Activated T-cell treated with anti-CD3 and anti-CD28 coated beads, Interleukin-2, amount 50 U/mL, for 72 hours (primary cell): ENCODE measurements around the gene CAMTA1. TPM values are rescaled to one million over a fixed set of nuclear protein-coding genes. Genes with fewer than 3 reads are reported as not detected.
"Not testable (repeated sequence)": the region's sequence is repeated elsewhere in the genome, so short reads cannot be mapped to it uniquely, and the experiment has no call there.

ENCODE experiments used
- ATAC-seq, 2 donors: fragments of 150-1000 bp; cut with Tn5 transposase; replicated peaks in 1 of 2; 2 replicates each; pipeline ENCODE4 v1.10.0; 2021; ENCODE audit warnings: moderate library complexity in 2 of 2, mild to moderate bottlenecking in 1 of 2
- DNase-seq, 2 donors: peaks; one replicate each; pipeline ENCODE4 v3.0.0; 2021 to 2022; ENCODE audit warnings: mixed read lengths in 1 of 2
- H3K27ac Mint-ChIP-seq: one replicate; pipeline ENCODE4 v1.8.0; 2022; ENCODE audit warnings: mild to moderate bottlenecking, moderate library complexity, mixed read lengths
- H3K27me3 Mint-ChIP-seq: one replicate; pipeline ENCODE4 v1.8.0; 2022; ENCODE audit warnings: low read depth, mixed read lengths
- H3K36me3 Mint-ChIP-seq, 2 donors: one replicate each; pipeline ENCODE4 v1.8.0; 2022; ENCODE audit warnings: mixed read lengths in 2 of 2, mild to moderate bottlenecking in 1 of 2; ENCODE audit not compliant: insufficient read depth in 2 of 2
- H3K4me1 Mint-ChIP-seq: one replicate; pipeline ENCODE4 v1.8.0; 2022; ENCODE audit warnings: low read depth, mixed read lengths
- H3K4me3 Mint-ChIP-seq, 2 donors: one replicate each; pipeline ENCODE4 v1.8.0; 2022; ENCODE audit warnings: mild to moderate bottlenecking in 2 of 2, mixed read lengths in 2 of 2, moderate library complexity in 2 of 2
- H3K9me3 Mint-ChIP-seq, 2 donors: one replicate each; pipeline ENCODE4 v1.8.0; 2022; ENCODE audit warnings: mixed read lengths in 2 of 2
- total RNA-seq, 2 donors: library from RNA; stranded (reverse); gene quantifications; one replicate each; pipeline ENCODE4 v1.2.3, GENCODE V29; 2022

The CAMTA1 gene
- total RNA-seq, 2 donors from 2014 or later: 47.8 to 63.3 TPM

DNA sequence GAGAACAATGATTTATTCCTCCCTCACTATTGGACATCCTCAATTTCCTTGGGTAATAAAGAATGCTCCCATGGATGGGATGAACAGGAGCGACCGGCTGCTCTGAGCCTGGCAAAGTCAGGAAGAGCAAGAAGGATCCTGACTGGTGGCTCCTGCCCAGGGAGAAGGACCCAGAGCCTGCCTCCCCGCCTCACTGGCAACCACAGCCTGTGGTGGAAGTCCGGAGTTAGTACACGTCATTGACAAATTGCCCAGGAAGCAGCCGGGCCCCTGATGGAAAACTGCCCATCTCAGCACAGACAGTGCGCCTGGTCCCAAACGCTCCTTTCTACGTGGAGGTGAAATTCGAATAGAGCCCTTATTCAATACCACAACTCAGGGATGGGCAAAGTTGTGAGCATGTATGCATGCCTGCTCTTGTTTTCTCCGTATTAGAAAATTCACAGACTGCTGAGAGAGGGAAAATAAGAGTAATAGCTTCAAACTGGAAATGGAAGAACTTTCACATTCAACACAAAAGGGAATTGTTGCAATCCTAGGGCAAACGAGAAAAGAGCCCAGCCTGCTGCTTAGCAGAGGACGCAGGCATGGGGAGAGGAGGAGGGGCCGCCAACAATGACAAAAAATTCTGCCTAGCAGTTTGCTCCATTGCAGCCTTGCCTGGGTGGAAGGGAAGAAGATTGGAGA lies 588.8 kb downstream of the CAMTA1 start:
- H3K36me3 Mint-ChIP-seq: no peaks in the 10 kb centered on the region
- ATAC-seq (no peak), DNase-seq (no peak)
- no peak overlapping the region for H3K27ac Mint-ChIP-seq
- H3K9me3 Mint-ChIP-seq: no peaks in the 10 kb centered on the region
- H3K4me1 Mint-ChIP-seq: no peaks in the 10 kb centered on the region
- no peak overlapping the region for H3K4me3 Mint-ChIP-seq
- peaks cover 5% of the 10 kb centered on the region for H3K27me3 Mint-ChIP-seq

DNA sequence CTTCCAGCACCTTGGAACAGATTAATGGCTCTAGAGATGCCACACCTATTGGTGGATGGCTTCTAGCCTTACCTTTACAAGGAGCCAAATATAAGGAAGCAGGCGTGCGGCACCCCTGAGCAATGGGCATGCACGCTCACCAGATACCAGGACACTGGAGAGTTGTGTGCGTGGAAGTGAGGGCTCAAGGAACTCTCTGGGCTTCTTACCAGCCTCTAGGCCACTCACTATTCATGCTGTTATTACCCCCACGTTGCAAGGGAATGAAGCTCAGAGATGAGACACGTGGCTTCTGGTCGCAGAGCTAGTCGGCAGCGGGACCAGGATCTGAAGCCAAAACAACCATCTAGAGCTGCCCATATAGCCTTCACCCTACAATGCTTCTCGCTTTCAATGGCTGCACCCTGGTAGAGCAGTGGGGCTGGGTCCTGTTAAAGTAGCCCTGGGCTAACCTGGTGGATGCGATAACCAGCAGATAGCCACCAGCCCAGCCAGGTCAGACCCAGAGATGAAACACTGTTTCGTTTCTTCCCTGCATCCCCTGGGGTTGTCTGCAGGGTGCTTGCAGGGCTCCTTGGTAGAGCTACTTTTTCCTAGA lies 589.4 kb downstream of the CAMTA1 start:
- no peaks in the 10 kb centered on the region for H3K36me3 Mint-ChIP-seq
- no peak overlapping the region for H3K4me3 Mint-ChIP-seq
- no peaks in the 10 kb centered on the region for H3K9me3 Mint-ChIP-seq
- ATAC-seq (no peak), DNase-seq (no peak)
- no peaks in the 10 kb centered on the region for H3K4me1 Mint-ChIP-seq
- no peak overlapping the region for H3K27ac Mint-ChIP-seq
- H3K27me3 Mint-ChIP-seq: peaks cover 5% of the 10 kb centered on the region

GRCh38 chr1:7375329-7375728 lies 590.1 kb downstream of the CAMTA1 start:
- DNase-seq: no peak
- Mint-ChIP-seq H3K36me3 (no peaks in the 10 kb centered on the region), H3K4me1 (no peaks in the 10 kb centered on the region), H3K4me3 (no peak overlapping the region), H3K9me3 (no peaks in the 10 kb centered on the region), H3K27me3 (peaks cover 5% of the 10 kb centered on the region), H3K27ac (no peak overlapping the region)
- ATAC-seq: no peak

GRCh38 chr1:7375781-7376660 lies 590.8 kb downstream of the CAMTA1 start:
- H3K4me3 Mint-ChIP-seq: no peak overlapping the region
- DNase-seq: no peak
- H3K27me3 Mint-ChIP-seq: peaks cover 5% of the 10 kb centered on the region
- no peak overlapping the region for H3K27ac Mint-ChIP-seq
- H3K36me3 Mint-ChIP-seq: no peaks in the 10 kb centered on the region
- ATAC-seq: no peak
- no peaks in the 10 kb centered on the region for H3K9me3 Mint-ChIP-seq
- no peaks in the 10 kb centered on the region for H3K4me1 Mint-ChIP-seq

- no peaks in the 10 kb centered on the region for H3K4me1 Mint-ChIP-seq
- no peaks in the 10 kb centered on the region for H3K9me3 Mint-ChIP-seq
- DNase-seq (no peak), ATAC-seq (no peak)
- H3K36me3 Mint-ChIP-seq: no peaks in the 10 kb centered on the region
- H3K4me3 Mint-ChIP-seq: no peak overlapping the region
- peaks cover 5% of the 10 kb centered on the region for H3K27me3 Mint-ChIP-seq
- H3K27ac Mint-ChIP-seq: no peak overlapping the region
Measured at GRCh38 chr1:7376676-7377075, 591.4 kb downstream of the CAMTA1 start.

- no peak overlapping the region for H3K4me3 Mint-ChIP-seq
- DNase-seq: no peak
- H3K9me3 Mint-ChIP-seq: no peaks in the 10 kb centered on the region
- H3K4me1 Mint-ChIP-seq: no peaks in the 10 kb centered on the region
- ATAC-seq: no peak
- H3K27me3 Mint-ChIP-seq: peaks cover 5% of the 10 kb centered on the region
- H3K27ac Mint-ChIP-seq: no peak overlapping the region
- H3K36me3 Mint-ChIP-seq: no peaks in the 10 kb centered on the region
Measured at GRCh38 chr1:7378346-7379130, 593.3 kb downstream of the CAMTA1 start.

DNA sequence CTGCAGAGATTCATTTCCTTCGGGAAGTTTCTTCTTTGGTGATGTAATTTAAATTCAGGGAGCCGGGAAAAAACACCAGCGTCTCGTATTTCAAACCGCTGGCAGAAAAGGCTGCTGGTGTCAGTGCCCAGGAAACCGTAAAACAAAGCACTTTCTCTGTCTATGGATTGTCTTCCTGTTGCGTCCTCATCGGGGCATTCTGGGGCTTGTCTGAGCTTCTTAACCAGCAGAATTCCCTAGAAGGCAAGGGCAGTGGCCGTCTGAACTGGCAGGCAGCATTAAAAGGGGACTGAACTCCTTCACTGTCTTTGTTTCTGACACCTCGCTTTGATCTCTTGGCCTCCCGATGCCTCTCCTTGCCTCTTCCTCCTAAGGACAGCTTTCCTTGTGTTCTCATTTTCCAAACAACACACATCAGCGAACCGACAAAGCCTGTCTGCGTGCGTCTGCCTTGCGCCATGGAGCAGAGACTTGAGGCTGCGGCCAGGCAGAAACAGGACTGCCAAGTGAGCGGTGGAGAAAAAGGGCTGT lies 594.3 kb downstream of the CAMTA1 start:
- Mint-ChIP-seq H3K27ac (no peak overlapping the region), H3K27me3 (peaks cover 5% of the 10 kb centered on the region), H3K4me3 (no peak overlapping the region), H3K9me3 (no peaks in the 10 kb centered on the region), H3K36me3 (no peaks in the 10 kb centered on the region), H3K4me1 (no peaks in the 10 kb centered on the region)
- DNase-seq: no peak
- ATAC-seq: no peak

- ATAC-seq, H3K27me3 Mint-ChIP-seq, H3K9me3 Mint-ChIP-seq, H3K36me3 Mint-ChIP-seq, H3K4me3 Mint-ChIP-seq, H3K4me1 Mint-ChIP-seq, H3K27ac Mint-ChIP-seq, DNase-seq: not testable (repeated sequence)
Measured at GRCh38 chr1:7380068-7380467, 594.8 kb downstream of the CAMTA1 start.

DNA sequence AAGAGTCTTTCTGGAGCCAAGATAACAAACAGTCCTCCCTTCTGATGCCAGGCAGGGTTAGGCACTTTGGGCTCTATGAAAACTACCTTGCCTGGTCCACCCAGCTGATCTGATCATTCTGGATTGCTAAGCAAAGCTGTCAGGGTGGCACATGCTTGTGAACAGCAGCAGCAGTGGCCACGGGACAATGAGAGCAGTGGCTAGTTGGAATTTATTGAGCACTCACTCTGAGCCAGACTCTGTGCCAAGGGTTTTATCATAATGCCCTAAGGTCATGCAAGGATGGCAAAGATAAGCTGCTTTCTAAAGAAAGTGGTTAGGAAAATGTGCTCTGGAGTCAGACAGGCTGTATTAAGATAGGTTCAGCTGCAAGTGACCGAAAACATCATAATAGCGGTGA lies 595.5 kb downstream of the CAMTA1 start:
- H3K4me3 Mint-ChIP-seq: no peak overlapping the region
- ATAC-seq (no peak), DNase-seq (no peak)
- H3K9me3 Mint-ChIP-seq: no peaks in the 10 kb centered on the region
- no peaks in the 10 kb centered on the region for H3K4me1 Mint-ChIP-seq
- no peaks in the 10 kb centered on the region for H3K36me3 Mint-ChIP-seq
- H3K27ac Mint-ChIP-seq: no peak overlapping the region
- peaks cover 5% of the 10 kb centered on the region for H3K27me3 Mint-ChIP-seq

DNA sequence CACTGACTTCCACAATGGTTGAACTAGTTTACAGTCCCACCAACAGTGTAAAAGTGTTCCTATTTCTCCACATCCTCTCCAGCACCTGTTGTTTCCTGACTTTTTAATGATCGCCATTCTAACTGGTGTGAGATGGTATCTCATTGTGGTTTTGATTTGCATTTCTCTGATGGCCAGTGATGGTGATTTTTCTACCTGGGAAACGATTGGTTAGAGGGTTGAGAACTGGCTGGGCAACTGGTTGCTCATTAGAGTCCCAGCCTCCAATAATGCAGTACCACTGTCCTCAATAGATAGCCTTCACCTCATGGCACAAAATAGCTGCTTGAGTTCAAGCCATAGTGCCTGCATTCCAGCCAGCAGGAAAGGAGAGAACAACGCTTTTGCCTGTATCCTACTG lies 596.5 kb downstream of the CAMTA1 start:
- not testable (repeated sequence) for DNase-seq, H3K4me1 Mint-ChIP-seq, H3K4me3 Mint-ChIP-seq, H3K27ac Mint-ChIP-seq, H3K27me3 Mint-ChIP-seq, ATAC-seq, H3K9me3 Mint-ChIP-seq, H3K36me3 Mint-ChIP-seq

GRCh38 chr1:7382971-7383370 lies 597.7 kb downstream of the CAMTA1 start:
- Mint-ChIP-seq H3K27me3 (peaks cover 3% of the 10 kb centered on the region), H3K4me3 (no peak overlapping the region), H3K9me3 (no peaks in the 10 kb centered on the region), H3K36me3 (no peaks in the 10 kb centered on the region), H3K27ac (no peak overlapping the region), H3K4me1 (no peaks in the 10 kb centered on the region)
- ATAC-seq (no peak), DNase-seq (no peak)

GRCh38 chr1:7383671-7384520 lies 598.6 kb downstream of the CAMTA1 start:
- no peak for DNase-seq
- H3K4me3 Mint-ChIP-seq: no peak overlapping the region
- ATAC-seq: no peak
- H3K36me3 Mint-ChIP-seq: no peaks in the 10 kb centered on the region
- H3K9me3 Mint-ChIP-seq: no peaks in the 10 kb centered on the region
- no peaks in the 10 kb centered on the region for H3K27me3 Mint-ChIP-seq
- no peaks in the 10 kb centered on the region for H3K4me1 Mint-ChIP-seq
- H3K27ac Mint-ChIP-seq: no peak overlapping the region
